ENCODE measurements around the gene FOXP1. TPM values are rescaled to one million over a fixed set of nuclear protein-coding genes. Genes with fewer than 3 reads are reported as not detected.
A peak's percentile ranks its signal among the peaks of the same experiment; 100 is the strongest.

The FOXP1 gene
- total RNA-seq, 1 donor from 2014 or later, result 107 TPM

GRCh38 chr3:71061581-71061980 is 521.9 kb downstream of the FOXP1 start:
- no peaks in the 10 kb centered on the region for H3K36me3 ChIP-seq (ENCODE audit: insufficient read depth, low read length)
- H3K9me3 Mint-ChIP-seq (ENCODE audit: unreplicated experiment), result no peaks in the 10 kb centered on the region
- H3K27me3 Mint-ChIP-seq (ENCODE audit: low read depth, unreplicated experiment), result no peaks in the 10 kb centered on the region
- no peak overlapping the region for H3K4me3 Mint-ChIP-seq (ENCODE audit: unreplicated experiment)
- no peaks in the 10 kb centered on the region for H3K36me3 Mint-ChIP-seq (ENCODE audit: low read depth, unreplicated experiment)
- no peak overlapping the region for H2AFZ ChIP-seq (ENCODE audit: low read depth, low read length)
- FAIRE-seq (peak; percentile 41), DNase-seq (ENCODE audit: low read depth) (no peak)
- peak overlapping the region; percentile 98 for H3K27ac ChIP-seq (ENCODE audit: low read depth, low read length)
- peak overlapping the region; percentile 97 for H3K4me2 ChIP-seq (ENCODE audit: low read length)
- H3K79me2 ChIP-seq (ENCODE audit: insufficient read depth, low read length), result peaks cover 95% of the 10 kb centered on the region
- no peak for TF ChIP-seq EZH2 (IDR thresholded peaks at IDR 0.05; ENCODE audit: insufficient read depth, low read length)
- no peak for TF ChIP-seq CTCF (IDR thresholded peaks at IDR 0.05; ENCODE audit: insufficient read depth, low read depth, low read length)
- peaks cover 10% of the 10 kb centered on the region for H4K20me1 ChIP-seq (ENCODE audit: insufficient read depth, low read length)
- peak overlapping the region; percentile 98 for H3K9ac ChIP-seq (ENCODE audit: low read length)
- no peaks in the 10 kb centered on the region for H3K9me3 ChIP-seq (ENCODE audit: insufficient read depth, low read depth, low read length)
- H3K4me1 Mint-ChIP-seq (ENCODE audit: low read depth, unreplicated experiment), result peaks cover 35% of the 10 kb centered on the region
- H3K4me3 ChIP-seq (ENCODE audit: insufficient read depth, low read depth, low read length), result peak overlapping the region; percentile 95
- H3K27ac Mint-ChIP-seq (ENCODE audit: unreplicated experiment), result no peak overlapping the region
- no peaks in the 10 kb centered on the region for H3K27me3 ChIP-seq (ENCODE audit: insufficient read depth, low read length)
- peaks cover 41% of the 10 kb centered on the region for H3K4me1 ChIP-seq (ENCODE audit: insufficient read depth, low read length)

- H3K79me2 ChIP-seq (ENCODE audit: insufficient read depth, low read length), result peaks cover 94% of the 10 kb centered on the region
- Mint-ChIP-seq H3K36me3 (ENCODE audit: low read depth, unreplicated experiment) (no peaks in the 10 kb centered on the region), H3K4me3 (ENCODE audit: unreplicated experiment) (no peak overlapping the region), H3K4me1 (ENCODE audit: low read depth, unreplicated experiment) (peaks cover 35% of the 10 kb centered on the region), H3K9me3 (ENCODE audit: unreplicated experiment) (no peaks in the 10 kb centered on the region), H3K27me3 (ENCODE audit: low read depth, unreplicated experiment) (no peaks in the 10 kb centered on the region), H3K27ac (ENCODE audit: unreplicated experiment) (no peak overlapping the region)
- H3K36me3 ChIP-seq (ENCODE audit: insufficient read depth, low read length), result no peaks in the 10 kb centered on the region
- H3K9ac ChIP-seq (ENCODE audit: low read length), result no peak overlapping the region
- no peaks in the 10 kb centered on the region for H3K9me3 ChIP-seq (ENCODE audit: insufficient read depth, low read depth, low read length)
- DNase-seq (ENCODE audit: low read depth), result no peak
- no peak for FAIRE-seq
- no peaks in the 10 kb centered on the region for H3K27me3 ChIP-seq (ENCODE audit: insufficient read depth, low read length)
- peaks cover 41% of the 10 kb centered on the region for H3K4me1 ChIP-seq (ENCODE audit: insufficient read depth, low read length)
- H2AFZ ChIP-seq (ENCODE audit: low read depth, low read length), result no peak overlapping the region
- H3K4me2 ChIP-seq (ENCODE audit: low read length), result peak overlapping the region; percentile 97
- no peak for TF ChIP-seq CTCF (IDR thresholded peaks at IDR 0.05; ENCODE audit: insufficient read depth, low read depth, low read length)
- no peak for TF ChIP-seq EZH2 (IDR thresholded peaks at IDR 0.05; ENCODE audit: insufficient read depth, low read length)
- H3K4me3 ChIP-seq (ENCODE audit: insufficient read depth, low read depth, low read length), result no peak overlapping the region
- H4K20me1 ChIP-seq (ENCODE audit: insufficient read depth, low read length), result peaks cover 14% of the 10 kb centered on the region
- H3K27ac ChIP-seq (ENCODE audit: low read depth, low read length), result no peak overlapping the region
Observed at GRCh38 chr3:71061037-71061436, 522.5 kb downstream of the FOXP1 start.

- Mint-ChIP-seq H3K27me3 (ENCODE audit: low read depth, unreplicated experiment) (no peaks in the 10 kb centered on the region), H3K4me3 (ENCODE audit: unreplicated experiment) (no peak overlapping the region), H3K4me1 (ENCODE audit: low read depth, unreplicated experiment) (peaks cover 35% of the 10 kb centered on the region), H3K36me3 (ENCODE audit: low read depth, unreplicated experiment) (no peaks in the 10 kb centered on the region), H3K27ac (ENCODE audit: unreplicated experiment) (no peak overlapping the region), H3K9me3 (ENCODE audit: unreplicated experiment) (no peaks in the 10 kb centered on the region)
- Histone ChIP-seq H3K27me3 (ENCODE audit: insufficient read depth, low read length) (no peaks in the 10 kb centered on the region), H3K4me2 (ENCODE audit: low read length) (peak overlapping the region; percentile 97), H3K4me1 (ENCODE audit: insufficient read depth, low read length) (peaks cover 41% of the 10 kb centered on the region), H4K20me1 (ENCODE audit: insufficient read depth, low read length) (peaks cover 16% of the 10 kb centered on the region), H3K79me2 (ENCODE audit: insufficient read depth, low read length) (peaks cover 92% of the 10 kb centered on the region), H3K36me3 (ENCODE audit: insufficient read depth, low read length) (no peaks in the 10 kb centered on the region), H3K9me3 (ENCODE audit: insufficient read depth, low read depth, low read length) (no peaks in the 10 kb centered on the region), H2AFZ (ENCODE audit: low read depth, low read length) (no peak overlapping the region), H3K9ac (ENCODE audit: low read length) (no peak overlapping the region), H3K27ac (ENCODE audit: low read depth, low read length) (no peak overlapping the region), H3K4me3 (ENCODE audit: insufficient read depth, low read depth, low read length) (no peak overlapping the region)
- DNase-seq (ENCODE audit: low read depth) (no peak), FAIRE-seq (no peak)
- TF ChIP-seq EZH2 (IDR thresholded peaks at IDR 0.05; ENCODE audit: insufficient read depth, low read length) (no peak), CTCF (IDR thresholded peaks at IDR 0.05; ENCODE audit: insufficient read depth, low read depth, low read length) (no peak)
Observed at GRCh38 chr3:71060536-71060935, 523.0 kb downstream of the FOXP1 start.

Measured in astrocyte (in vitro differentiated cells and primary cell).